ENCODE data around the gene ZNF410.

The ZNF410 gene

GRCh38 chr14:73878436-73878835 is 8.2 kb upstream of the ZNF410 start:
- no peak overlapping the region for H3K27ac Mint-ChIP-seq
- no peaks in the 10 kb centered on the region for H3K4me1 Mint-ChIP-seq
- no peaks in the 10 kb centered on the region for H3K9me3 Mint-ChIP-seq
- no peak for TF ChIP-seq CTCF (IDR thresholded peaks at IDR 0.05; ENCODE audit: unreplicated experiment in 3 of 3)
- no peaks in the 10 kb centered on the region for H3K27me3 Mint-ChIP-seq (ENCODE audit: low read depth)
- no peak overlapping the region for H3K4me3 Mint-ChIP-seq
- peaks cover 9% of the 10 kb centered on the region for H3K36me3 Mint-ChIP-seq (ENCODE audit: low read depth)

- TF ChIP-seq CTCF (IDR thresholded peaks at IDR 0.05; ENCODE audit: unreplicated experiment in 3 of 3): no peak
- Mint-ChIP-seq H3K27me3 (ENCODE audit: low read depth) (no peaks in the 10 kb centered on the region), H3K9me3 (no peaks in the 10 kb centered on the region), H3K27ac (no peak overlapping the region), H3K4me3 (no peak overlapping the region), H3K4me1 (no peaks in the 10 kb centered on the region), H3K36me3 (ENCODE audit: low read depth) (peaks cover 7% of the 10 kb centered on the region)
Observed at GRCh38 chr14:73879027-73879426, 7.6 kb upstream of the ZNF410 start.

- Mint-ChIP-seq H3K27ac (peak overlapping the region; percentile 79 to 98 (median 97)), H3K4me1 (peaks cover 45% of the 10 kb centered on the region), H3K4me3 (peak overlapping the region; percentile 96 to 97 (median 96)), H3K9me3 (no peaks in the 10 kb centered on the region), H3K36me3 (ENCODE audit: low read depth) (peaks cover 3% of the 10 kb centered on the region), H3K27me3 (ENCODE audit: low read depth) (no peaks in the 10 kb centered on the region)
- no peak for TF ChIP-seq CTCF (IDR thresholded peaks at IDR 0.05; ENCODE audit: unreplicated experiment in 3 of 3)
Observed at GRCh38 chr14:73884438-73885190, 2.0 kb upstream of the ZNF410 start.

- Mint-ChIP-seq H3K4me1 (peaks cover 46% of the 10 kb centered on the region), H3K36me3 (ENCODE audit: low read depth) (peaks cover 5% of the 10 kb centered on the region), H3K4me3 (peak overlapping the region; percentile 96 to 97 (median 96)), H3K9me3 (no peaks in the 10 kb centered on the region), H3K27me3 (ENCODE audit: low read depth) (no peaks in the 10 kb centered on the region), H3K27ac (peak overlapping the region; percentile 97 to 99 (median 98))
- no peak for TF ChIP-seq CTCF (IDR thresholded peaks at IDR 0.05; ENCODE audit: unreplicated experiment in 3 of 3)
Observed at GRCh38 chr14:73887318-73887616, 608 bp downstream of the ZNF410 start.

GRCh38 chr14:73887694-73888459 is 1.2 kb downstream of the ZNF410 start:
- Mint-ChIP-seq H3K4me1 (peaks cover 46% of the 10 kb centered on the region), H3K4me3 (peak overlapping the region; percentile 96 to 97 (median 96)), H3K36me3 (ENCODE audit: low read depth) (peaks cover 5% of the 10 kb centered on the region), H3K9me3 (no peaks in the 10 kb centered on the region), H3K27ac (peak overlapping the region; percentile 97 to 99 (median 98)), H3K27me3 (ENCODE audit: low read depth) (no peaks in the 10 kb centered on the region)
- no peak for TF ChIP-seq CTCF (IDR thresholded peaks at IDR 0.05; ENCODE audit: unreplicated experiment in 3 of 3)

- Mint-ChIP-seq H3K36me3 (ENCODE audit: low read depth) (peaks cover 5% of the 10 kb centered on the region), H3K27ac (peak overlapping the region in 1 of 3 experiments; percentile 97), H3K4me3 (peak overlapping the region; percentile 96 to 97 (median 96)), H3K4me1 (peaks cover 46% of the 10 kb centered on the region), H3K27me3 (ENCODE audit: low read depth) (no peaks in the 10 kb centered on the region), H3K9me3 (no peaks in the 10 kb centered on the region)
- no peak for TF ChIP-seq CTCF (IDR thresholded peaks at IDR 0.05; ENCODE audit: unreplicated experiment in 3 of 3)
Observed at GRCh38 chr14:73888460-73888725, 1.7 kb downstream of the ZNF410 start.

Measured in nephron (organoid).